AG08395 (cell line): ENCODE data around the gene LY6G6C.

Source experiments
- DNase-seq: peaks from one replicate; pipeline ENCODE4 v3.0.0; 2012; ENCODE audit warnings: mixed read lengths, low spot score

The LY6G6C gene

GRCh38 chr6:31705931-31706330, 15.6 kb downstream of the LY6G6C start:
- no peak for DNase-seq

GRCh38 chr6:31702819-31703716, 18.5 kb downstream of the LY6G6C start, which contains the start of gene ABHD16A:
TSS of gene ABHD16A (minus strand) at chr6:31703324. CDS start at chr6:31703281, 43 bp downstream.
- DNase-seq, result peak; percentile 99

- no peak for DNase-seq
Measured at GRCh38 chr6:31702405-31702818, 19.1 kb downstream of the LY6G6C start.

- DNase-seq, result peak; percentile 31
Measured at GRCh38 chr6:31701666-31702404, 19.7 kb downstream of the LY6G6C start.

- DNase-seq, result no peak
Measured at GRCh38 chr6:31700740-31701401, 20.7 kb downstream of the LY6G6C start.

GRCh38 chr6:31697555-31697954, 24.0 kb downstream of the LY6G6C start:
- no peak for DNase-seq

- no peak for DNase-seq
Measured at GRCh38 chr6:31693535-31693934, 28.0 kb downstream of the LY6G6C start.

- no peak for DNase-seq
Measured at GRCh38 chr6:31692886-31693285, 28.7 kb downstream of the LY6G6C start.

GRCh38 chr6:31692353-31692752, 29.2 kb downstream of the LY6G6C start:
- DNase-seq, result no peak

GRCh38 chr6:31691564-31692108, 29.9 kb downstream of the LY6G6C start:
- DNase-seq, result no peak

- no peak for DNase-seq
Measured at GRCh38 chr6:31691078-31691463, 30.5 kb downstream of the LY6G6C start.

- DNase-seq, result no peak
Measured at GRCh38 chr6:31690231-31691077, 31.1 kb downstream of the LY6G6C start.

GRCh38 chr6:31689249-31690110, 32.1 kb downstream of the LY6G6C start:
- DNase-seq, result no peak

- no peak for DNase-seq
Measured at GRCh38 chr6:31687860-31688693, 33.5 kb downstream of the LY6G6C start.

GRCh38 chr6:31687321-31687720, 34.2 kb downstream of the LY6G6C start:
- DNase-seq, result no peak

- no peak for DNase-seq
Measured at GRCh38 chr6:31686483-31686882, 35.1 kb downstream of the LY6G6C start.

- DNase-seq, result no peak
Measured at GRCh38 chr6:31683591-31683990, 38.0 kb downstream of the LY6G6C start.

GRCh38 chr6:31681135-31681671, 40.3 kb downstream of the LY6G6C start:
- peak; percentile 67 for DNase-seq
